ENCODE results near the gene MIA.

The MIA gene

GRCh38 chr19:40800339-40800996 lies 25.1 kb downstream of the MIA start:
- H3K4me3 ChIP-seq (ENCODE audit: low read depth, low read length), result peak overlapping the region; percentile 89
- no peak for TF ChIP-seq CTCF (IDR thresholded peaks at IDR 0.05; ENCODE audit: insufficient read depth, low read depth, low read length, missing control alignments)

GRCh38 chr19:40800997-40801377 lies 25.7 kb downstream of the MIA start:
- DNase-seq (ENCODE audit: low read depth), result no peak
- no peak overlapping the region for H3K4me3 ChIP-seq (ENCODE audit: low read depth, low read length)
- no peak for TF ChIP-seq CTCF (IDR thresholded peaks at IDR 0.05; ENCODE audit: insufficient read depth, low read depth, low read length, missing control alignments)

More at GRCh38 chr19:40800339-40800996, 25.1 kb downstream of the MIA start:
- DNase-seq (ENCODE audit: low read depth), result no peak

GRCh38 chr19:40801426-40802299 lies 26.3 kb downstream of the MIA start:
- no peak for TF ChIP-seq CTCF (IDR thresholded peaks at IDR 0.05; ENCODE audit: insufficient read depth, low read depth, low read length, missing control alignments)
- peak overlapping the region; percentile 34 for H3K4me3 ChIP-seq (ENCODE audit: low read depth, low read length)
- DNase-seq (ENCODE audit: low read depth), result no peak

GRCh38 chr19:40802300-40803169 lies 27.2 kb downstream of the MIA start:
- TF ChIP-seq CTCF (IDR thresholded peaks at IDR 0.05; ENCODE audit: insufficient read depth, low read depth, low read length, missing control alignments), result no peak
- DNase-seq (ENCODE audit: low read depth), result no peak
- H3K4me3 ChIP-seq (ENCODE audit: low read depth, low read length), result peak overlapping the region; percentile 34

GRCh38 chr19:40803170-40803856 lies 28.0 kb downstream of the MIA start:
- no peak for DNase-seq (ENCODE audit: low read depth)
- TF ChIP-seq CTCF (IDR thresholded peaks at IDR 0.05; ENCODE audit: insufficient read depth, low read depth, low read length, missing control alignments), result no peak
- no peak overlapping the region; the same call in none of the 2 replicates for H3K4me3 ChIP-seq (ENCODE audit: low read depth, low read length)

All from GM12865 (cell line).